Sigmoid colon (tissue), 7 donors: ENCODE measurements around the gene MYBPHL. TPM values are rescaled to one million over a fixed set of nuclear protein-coding genes. Genes with fewer than 3 reads are reported as not detected.

Experiments used
- DNase-seq: peaks from one replicate; pipeline ENCODE4 v3.0.0-alpha.2; 2019
- H3K27ac ChIP-seq, 4 donors: fragments of 200-600 bp; sonication (generic); one replicate each; pipeline ENCODE4 v1.5.1; 2016 to 2019; ENCODE audit warnings: mild to moderate bottlenecking in 1 of 4
- H3K27me3 ChIP-seq, 3 donors: fragments of 200-600 bp; sonication (generic); one replicate each; pipeline ENCODE4 v1.5.1; 2019; ENCODE audit warnings: mild to moderate bottlenecking in 1 of 3
- H3K36me3 ChIP-seq, 4 donors: fragments of 200-600 bp; sonication (generic); one replicate each; pipeline ENCODE4 v1.5.1; 2016 to 2019
- H3K4me1 ChIP-seq, 4 donors: fragments of 200-600 bp; sonication (generic); one replicate each; pipeline ENCODE4 v1.5.1; 2017 to 2019
- H3K4me3 ChIP-seq, 4 donors: fragments of 200-600 bp; sonication (generic); one replicate each; pipeline ENCODE4 v1.5.1; 2017 to 2019; ENCODE audit warnings: mild to moderate bottlenecking in 2 of 4, moderate library complexity in 1 of 4
- H3K9me3 ChIP-seq, 4 donors: fragments of 200-600 bp in 3 of 4; sonication (generic) in 3 of 4; one replicate each; pipeline versions ENCODE4 v1.5.1 to v1.6.1; 2013 to 2019
- CTCF ChIP-seq, 4 experiments: fragments of 450-650 bp in 3 of 4; fragments of 200-600 bp in 1 of 4; IDR thresholded peaks; one replicate each; pipeline ENCODE4 v1.5.1; 2016 to 2019; ENCODE audit warnings: antibody characterized with exemption in 4 of 4, mild to moderate bottlenecking in 3 of 4, moderate library complexity in 2 of 4
- EP300 ChIP-seq, 4 donors: sonication (generic); formaldehyde crosslinking; IDR thresholded peaks; one replicate each; pipeline ENCODE4 v1.6.1; 2017; ENCODE audit warnings: antibody characterized with exemption in 4 of 4
- POLR2A ChIP-seq, 2 donors: fragments of 450-650 bp; IDR thresholded peaks; one replicate each; pipeline ENCODE4 v1.6.1; 2016; ENCODE audit warnings: antibody characterized with exemption in 2 of 2, mild to moderate bottlenecking in 2 of 2, moderate library complexity in 2 of 2
- POLR2AphosphoS5 ChIP-seq, 4 donors: sonication (generic); formaldehyde crosslinking; IDR thresholded peaks; one replicate each; pipeline ENCODE4 v1.6.1; 2017; ENCODE audit warnings: antibody characterized with exemption in 4 of 4
- WGBS, 2 donors: extraction: QIAGEN DNeasy Blood & Tissue Kit; methylation state at CpG; one replicate each; pipeline ENCODE4 v1.1.7; 2013; 5-methylcytosine and 5-hydroxymethylcytosine counted together
- intact Hi-C: fragments of 100-400 bp; cut with DNase I; formaldehyde crosslinking; loops from one replicate; pipeline ENCODE4 v1.15.1; 2023
- polyA plus RNA-seq, 3 donors: library from polyadenylated mRNA; stranded (reverse); fragments of 200-250 nt; gene quantifications; one replicate each; pipeline ENCODE4 v1.2.3, GENCODE V29; 2013
- total RNA-seq, 4 donors: library from RNA; depleted of rRNA; stranded (reverse); fragments of >200 nt; gene quantifications; one replicate each; pipeline ENCODE4 v1.1.0, GENCODE V29; 2016
- donor health status: healthy with polysubstance abuse.
- donor health status: Bipolar disorder and iron deficiency.
- donor health status: healthy.

Gene MYBPHL
- total RNA-seq (not detected), polyA plus RNA-seq (not detected)

DNA sequence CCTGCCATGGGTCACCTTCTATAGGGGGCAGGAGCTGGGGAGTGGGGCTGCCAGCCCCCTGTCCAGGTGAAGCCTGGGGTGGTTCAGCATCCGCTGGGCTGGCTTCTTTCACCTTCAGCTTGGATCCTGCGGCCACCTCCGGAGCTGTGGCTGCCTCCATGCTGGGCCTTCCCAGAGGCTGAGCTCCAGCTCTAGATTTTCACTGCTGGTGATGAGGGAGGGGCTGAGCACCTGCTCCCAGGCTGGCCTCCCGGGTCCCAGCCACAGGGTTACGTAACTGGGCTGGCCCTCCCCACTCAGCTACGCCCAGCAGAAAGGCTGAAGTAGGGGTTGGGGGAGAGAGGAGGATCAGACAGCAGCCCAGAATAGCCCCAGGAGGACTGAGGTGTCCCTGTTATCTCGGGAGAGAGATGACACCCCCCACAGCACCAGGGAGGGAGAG, at the start of gene MYBPHL:
Gene MYBPHL, minus strand, starts transcription at position 180 of the 442 bp plus-strand sequence. Its CDS starts 20 bp downstream, at position 160.
- H3K9me3 ChIP-seq, result no peaks in the 10 kb centered on the region
- H3K4me1 ChIP-seq, result peaks cover 0 to 4% (median 0%) of the 10 kb centered on the region in 4 donors
- intact Hi-C loops, result no loop called here
- peak within 1 kb of the TSS in 1 of 4 donors; percentile 56 for H3K27ac ChIP-seq
- TF ChIP-seq EP300 (IDR thresholded peaks at IDR 0.05), result no peak
- TF ChIP-seq CTCF (IDR thresholded peaks at IDR 0.05), result no peak
- TF ChIP-seq POLR2A (IDR thresholded peaks at IDR 0.05), result no peak
- TF ChIP-seq POLR2AphosphoS5 (IDR thresholded peaks at IDR 0.05), result no peak
- DNase-seq, result peak; percentile 36
- H3K36me3 ChIP-seq, result peaks cover 0 to 6% (median 3%) of the 10 kb centered on the region in 4 donors
- WGBS, 2 donors, result 69 to 78% methylated on average over 7 of the region's 7 CpGs
- no peaks in the 10 kb centered on the region for H3K27me3 ChIP-seq
- H3K4me3 ChIP-seq, result no peak within 1 kb of the TSS

DNA sequence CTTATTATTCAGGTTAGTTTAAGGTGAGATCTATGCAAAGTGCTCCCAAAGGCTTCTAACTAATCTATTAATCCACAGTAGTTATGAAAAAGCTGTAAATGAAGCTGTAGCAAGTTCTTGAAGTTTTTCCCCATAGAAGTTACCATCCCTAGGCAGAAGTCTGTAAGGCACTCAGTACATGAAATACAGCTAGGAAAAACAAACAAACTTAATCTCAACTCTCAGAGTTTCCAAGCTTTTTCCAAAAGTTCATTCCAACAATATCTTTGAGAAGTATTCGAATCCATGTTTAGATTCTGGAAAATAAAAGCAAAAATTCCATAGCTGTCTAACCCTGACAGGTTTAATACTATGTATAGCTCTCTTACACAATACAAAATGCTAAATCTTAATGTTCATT, 49.7 kb upstream of the MYBPHL start:
- no peak overlapping the region for H3K27ac ChIP-seq
- H3K9me3 ChIP-seq, result no peaks in the 10 kb centered on the region
- peaks cover 0 to 32% (median 7%) of the 10 kb centered on the region in 4 donors for H3K36me3 ChIP-seq
- TF ChIP-seq EP300 (IDR thresholded peaks at IDR 0.05) (no peak), CTCF (IDR thresholded peaks at IDR 0.05) (no peak), POLR2A (IDR thresholded peaks at IDR 0.05) (no peak), POLR2AphosphoS5 (IDR thresholded peaks at IDR 0.05) (no peak)
- H3K4me1 ChIP-seq, result peaks cover 0 to 30% (median 19%) of the 10 kb centered on the region in 4 donors
- H3K4me3 ChIP-seq, result no peak overlapping the region
- 80 to 89% methylated on average over 1 of the region's 1 CpG for WGBS, 2 donors
- intact Hi-C loops, result no loop called here
- H3K27me3 ChIP-seq, result no peaks in the 10 kb centered on the region
- DNase-seq, result no peak

- Histone ChIP-seq H3K27me3 (no peaks in the 10 kb centered on the region), H3K9me3 (no peaks in the 10 kb centered on the region), H3K4me1 (peaks cover 0 to 19% (median 13%) of the 10 kb centered on the region in 4 donors), H3K27ac (no peak overlapping the region), H3K4me3 (no peak overlapping the region), H3K36me3 (peaks cover 0 to 47% (median 16%) of the 10 kb centered on the region in 4 donors)
- no peak for TF ChIP-seq EP300 (IDR thresholded peaks at IDR 0.05)
- no peak for TF ChIP-seq POLR2A (IDR thresholded peaks at IDR 0.05)
- WGBS, 2 donors, result 96 to 99% methylated on average over 3 of the region's 3 CpGs
- intact Hi-C loops, result no loop called here
- DNase-seq, result no peak
These were observed 48.1 kb upstream of the MYBPHL start for GRCh38 chr1:109354929-109355328.

DNA sequence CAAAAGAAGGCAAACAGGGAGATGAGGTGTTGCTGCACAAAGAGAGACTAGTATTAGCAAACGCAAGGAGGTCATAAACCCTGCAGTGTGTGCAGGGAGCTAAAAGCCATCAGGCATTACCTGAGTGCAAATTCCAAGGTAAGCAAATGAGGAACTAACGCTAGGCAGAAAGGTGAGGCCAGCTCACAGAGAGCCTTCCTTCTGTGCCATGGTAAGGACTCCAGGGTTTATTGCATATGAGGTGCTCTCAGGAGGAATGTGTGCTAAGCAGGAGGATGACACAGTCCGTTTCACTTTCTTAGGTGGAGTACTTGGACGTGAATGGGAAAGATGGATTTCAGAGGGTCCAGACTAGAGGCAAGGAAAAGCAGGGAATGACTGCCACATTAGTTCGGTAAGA, 44.6 kb upstream of the MYBPHL start:
- no peak for DNase-seq
- WGBS, 2 donors, result 17 to 66% methylated on average over 5 of the region's 5 CpGs
- no peak for TF ChIP-seq POLR2A (IDR thresholded peaks at IDR 0.05)
- TF ChIP-seq POLR2AphosphoS5 (IDR thresholded peaks at IDR 0.05), result no peak
- TF ChIP-seq CTCF (IDR thresholded peaks at IDR 0.05), result no peak
- no peak for TF ChIP-seq EP300 (IDR thresholded peaks at IDR 0.05)
- peaks cover 0 to 81% (median 24%) of the 10 kb centered on the region in 4 donors for H3K36me3 ChIP-seq
- H3K4me3 ChIP-seq, result no peak overlapping the region
- H3K4me1 ChIP-seq, result no peaks in the 10 kb centered on the region
- no peaks in the 10 kb centered on the region for H3K9me3 ChIP-seq
- no peak overlapping the region for H3K27ac ChIP-seq
- no peaks in the 10 kb centered on the region for H3K27me3 ChIP-seq
- intact Hi-C loops, result no loop called here

GRCh38 chr1:109350655-109351054, 43.8 kb upstream of the MYBPHL start:
- H3K27me3 ChIP-seq, result no peaks in the 10 kb centered on the region
- 32 to 67% methylated on average over 1 of the region's 1 CpG for WGBS, 2 donors
- no peaks in the 10 kb centered on the region for H3K4me1 ChIP-seq
- no peak for DNase-seq
- TF ChIP-seq EP300 (IDR thresholded peaks at IDR 0.05) (no peak), CTCF (IDR thresholded peaks at IDR 0.05) (no peak), POLR2A (IDR thresholded peaks at IDR 0.05) (no peak), POLR2AphosphoS5 (IDR thresholded peaks at IDR 0.05) (no peak)
- H3K27ac ChIP-seq, result no peak overlapping the region
- H3K36me3 ChIP-seq, result peaks cover 0 to 89% (median 25%) of the 10 kb centered on the region in 4 donors
- intact Hi-C loops, result no loop called here
- no peaks in the 10 kb centered on the region for H3K9me3 ChIP-seq
- no peak overlapping the region for H3K4me3 ChIP-seq
